GM12878 (cell line): Measurements from ENCODE around the gene HIBCH.
"Not testable (repeated sequence)": the region's sequence is repeated elsewhere in the genome, so short reads cannot be mapped to it uniquely, and the experiment has no call there.

ENCODE experiments used
- NFIC ChIP-seq: IDR thresholded peaks from 2 replicates; pipeline ENCODE4 v1.6.1; 2012; ENCODE audit warnings: low read depth, mild to moderate bottlenecking, inconsistent platforms, low read length, moderate library complexity
- POLR2A ChIP-seq: IDR thresholded peaks from 2 replicates; pipeline ENCODE4 v1.6.1; 2011; ENCODE audit warnings: low read depth, mild to moderate bottlenecking, low read length
- POLR2AphosphoS5 ChIP-seq: IDR thresholded peaks from 2 replicates; pipeline ENCODE4 v1.6.1; 2011; ENCODE audit warnings: mild to moderate bottlenecking, low read length, inconsistent platforms
- TCF7 ChIP-seq: IDR thresholded peaks from 2 replicates; pipeline ENCODE4 v1.6.1; 2014; ENCODE audit warnings: antibody characterized with exemption, borderline replicate concordance
- YY1 ChIP-seq: IDR thresholded peaks from 2 replicates; pipeline ENCODE4 v1.6.1; 2011; ENCODE audit warnings: low read depth, mild to moderate bottlenecking, low read length
- ZNF274 ChIP-seq: IDR thresholded peaks from one replicate; pipeline ENCODE4 v1.8.0; 2011; ENCODE audit not compliant: insufficient read length, insufficient read depth
- TF ChIP-seq, protein P1 (sequence below), 3 experiments: IDR thresholded peaks in 2 of 3; conservative IDR thresholded peaks in 1 of 3; 2 replicates each; pipeline ENCODE4 v1.5.1; 2011; ENCODE audit warnings: low read depth in 3 of 3, low read length in 3 of 3, mild to moderate bottlenecking in 3 of 3, control low read depth in 2 of 3, moderate library complexity in 2 of 3, inconsistent platforms in 1 of 3, mixed read lengths in 1 of 3; ENCODE audit not compliant: control insufficient read depth in 2 of 3, insufficient read depth in 1 of 3; ENCODE audit errors: extremely low read depth in 1 of 3

DNA sequence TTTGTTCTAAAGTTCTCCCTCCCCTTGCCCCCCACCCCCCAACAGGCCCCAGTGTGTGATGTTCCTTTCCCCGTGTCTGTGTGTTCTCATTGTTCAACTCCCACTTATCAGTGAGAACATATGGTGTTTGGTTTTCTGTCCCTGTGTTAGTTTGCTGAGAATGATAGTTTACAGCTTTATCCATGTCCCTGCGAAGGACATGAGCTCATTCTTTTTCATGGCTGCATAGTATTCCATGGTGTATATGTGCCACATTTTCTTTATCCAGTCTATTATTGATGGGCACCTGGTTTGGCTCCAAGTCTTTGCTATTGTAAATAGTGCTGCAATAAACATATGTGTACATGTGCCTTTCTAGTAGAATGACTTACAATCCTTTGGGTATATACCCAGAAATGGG is 21.7 kb downstream of the HIBCH start:
- not testable (repeated sequence) for TF ChIP-seq ZNF274, NFIC, TCF7, YY1, POLR2A, POLR2AphosphoS5
- TF ChIP-seq, protein P1, sequence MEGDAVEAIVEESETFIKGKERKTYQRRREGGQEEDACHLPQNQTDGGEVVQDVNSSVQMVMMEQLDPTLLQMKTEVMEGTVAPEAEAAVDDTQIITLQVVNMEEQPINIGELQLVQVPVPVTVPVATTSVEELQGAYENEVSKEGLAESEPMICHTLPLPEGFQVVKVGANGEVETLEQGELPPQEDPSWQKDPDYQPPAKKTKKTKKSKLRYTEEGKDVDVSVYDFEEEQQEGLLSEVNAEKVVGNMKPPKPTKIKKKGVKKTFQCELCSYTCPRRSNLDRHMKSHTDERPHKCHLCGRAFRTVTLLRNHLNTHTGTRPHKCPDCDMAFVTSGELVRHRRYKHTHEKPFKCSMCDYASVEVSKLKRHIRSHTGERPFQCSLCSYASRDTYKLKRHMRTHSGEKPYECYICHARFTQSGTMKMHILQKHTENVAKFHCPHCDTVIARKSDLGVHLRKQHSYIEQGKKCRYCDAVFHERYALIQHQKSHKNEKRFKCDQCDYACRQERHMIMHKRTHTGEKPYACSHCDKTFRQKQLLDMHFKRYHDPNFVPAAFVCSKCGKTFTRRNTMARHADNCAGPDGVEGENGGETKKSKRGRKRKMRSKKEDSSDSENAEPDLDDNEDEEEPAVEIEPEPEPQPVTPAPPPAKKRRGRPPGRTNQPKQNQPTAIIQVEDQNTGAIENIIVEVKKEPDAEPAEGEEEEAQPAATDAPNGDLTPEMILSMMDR (IDR thresholded peaks at IDR 0.05 in 2 of 3, conservative IDR thresholded peaks at IDR 0.05 in 1 of 3; ENCODE audit: control insufficient read depth in 2 of 3, extremely low read depth in 1 of 3, insufficient read depth in 1 of 3, low read depth in 3 of 3, low read length in 3 of 3) = not testable (repeated sequence)
